NOMO-1 treated with dmso at 0.1 percent for 144 hours (cell line): ENCODE measurements around the gene SIRT7.
A peak's percentile ranks its signal among the peaks of the same experiment; 100 is the strongest.

ENCODE experiments used
- DNase-seq: peaks from one replicate; lab custom pipeline; 2025; ENCODE audit not compliant: unreplicated experiment; lab: John Stamatoyannopoulos, UW

Gene SIRT7, protein sequence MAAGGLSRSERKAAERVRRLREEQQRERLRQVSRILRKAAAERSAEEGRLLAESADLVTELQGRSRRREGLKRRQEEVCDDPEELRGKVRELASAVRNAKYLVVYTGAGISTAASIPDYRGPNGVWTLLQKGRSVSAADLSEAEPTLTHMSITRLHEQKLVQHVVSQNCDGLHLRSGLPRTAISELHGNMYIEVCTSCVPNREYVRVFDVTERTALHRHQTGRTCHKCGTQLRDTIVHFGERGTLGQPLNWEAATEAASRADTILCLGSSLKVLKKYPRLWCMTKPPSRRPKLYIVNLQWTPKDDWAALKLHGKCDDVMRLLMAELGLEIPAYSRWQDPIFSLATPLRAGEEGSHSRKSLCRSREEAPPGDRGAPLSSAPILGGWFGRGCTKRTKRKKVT

DNA sequence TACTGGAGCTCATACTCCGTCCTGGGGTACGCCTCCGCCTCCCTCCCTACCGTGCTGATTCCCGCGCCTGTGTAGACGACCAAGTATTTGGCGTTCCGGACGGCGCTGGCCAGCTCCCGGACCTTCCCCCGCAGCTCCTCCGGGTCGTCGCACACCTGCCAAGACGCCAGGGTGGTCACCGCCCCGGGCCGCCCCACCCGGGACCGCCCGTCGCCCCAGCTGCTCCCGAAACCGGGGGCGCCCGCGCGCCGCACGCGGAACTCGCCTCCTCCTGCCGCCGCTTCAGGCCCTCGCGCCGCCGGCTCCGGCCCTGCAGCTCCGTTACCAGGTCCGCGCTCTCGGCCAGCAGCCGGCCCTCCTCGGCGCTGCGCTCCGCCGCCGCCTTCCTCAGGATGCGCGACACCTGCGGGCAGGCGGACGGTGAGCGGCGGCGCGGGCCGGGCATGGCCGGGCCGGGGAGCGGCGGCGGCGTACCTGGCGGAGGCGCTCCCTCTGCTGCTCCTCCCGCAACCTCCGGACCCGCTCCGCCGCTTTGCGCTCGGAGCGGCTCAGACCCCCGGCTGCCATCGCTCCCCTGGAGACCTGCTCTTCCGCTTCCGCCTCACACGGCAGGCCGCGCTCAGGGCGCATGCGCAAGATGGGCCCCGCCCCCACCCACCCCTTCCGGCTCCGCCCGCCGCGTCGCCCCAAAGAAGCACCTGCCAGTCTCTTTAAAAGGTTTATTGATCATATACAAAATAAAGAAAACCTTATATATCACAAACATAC is at the start of gene SIRT7:
Gene SIRT7, minus strand, starts transcription at position 612 of the 768 bp plus-strand sequence. Its CDS starts 45 bp downstream, at position 567.
- DNase-seq, result peak; percentile 80

DNA sequence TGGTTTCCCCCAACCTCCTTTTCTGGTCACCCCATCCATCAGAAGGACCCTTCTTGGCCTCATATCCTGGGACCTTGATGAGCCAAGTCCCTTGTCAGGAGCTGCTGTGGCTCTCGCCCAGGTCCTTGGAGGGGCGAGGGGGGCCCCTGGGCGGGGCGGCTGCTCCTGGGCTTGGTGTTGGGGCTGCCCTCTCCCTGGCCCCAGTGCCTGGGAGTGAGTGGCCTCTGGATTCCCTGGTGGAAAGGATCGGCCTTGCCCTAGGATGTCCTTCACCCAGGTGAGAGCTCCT is 49.2 kb upstream of the SIRT7 start:
- DNase-seq, result no peak

DNA sequence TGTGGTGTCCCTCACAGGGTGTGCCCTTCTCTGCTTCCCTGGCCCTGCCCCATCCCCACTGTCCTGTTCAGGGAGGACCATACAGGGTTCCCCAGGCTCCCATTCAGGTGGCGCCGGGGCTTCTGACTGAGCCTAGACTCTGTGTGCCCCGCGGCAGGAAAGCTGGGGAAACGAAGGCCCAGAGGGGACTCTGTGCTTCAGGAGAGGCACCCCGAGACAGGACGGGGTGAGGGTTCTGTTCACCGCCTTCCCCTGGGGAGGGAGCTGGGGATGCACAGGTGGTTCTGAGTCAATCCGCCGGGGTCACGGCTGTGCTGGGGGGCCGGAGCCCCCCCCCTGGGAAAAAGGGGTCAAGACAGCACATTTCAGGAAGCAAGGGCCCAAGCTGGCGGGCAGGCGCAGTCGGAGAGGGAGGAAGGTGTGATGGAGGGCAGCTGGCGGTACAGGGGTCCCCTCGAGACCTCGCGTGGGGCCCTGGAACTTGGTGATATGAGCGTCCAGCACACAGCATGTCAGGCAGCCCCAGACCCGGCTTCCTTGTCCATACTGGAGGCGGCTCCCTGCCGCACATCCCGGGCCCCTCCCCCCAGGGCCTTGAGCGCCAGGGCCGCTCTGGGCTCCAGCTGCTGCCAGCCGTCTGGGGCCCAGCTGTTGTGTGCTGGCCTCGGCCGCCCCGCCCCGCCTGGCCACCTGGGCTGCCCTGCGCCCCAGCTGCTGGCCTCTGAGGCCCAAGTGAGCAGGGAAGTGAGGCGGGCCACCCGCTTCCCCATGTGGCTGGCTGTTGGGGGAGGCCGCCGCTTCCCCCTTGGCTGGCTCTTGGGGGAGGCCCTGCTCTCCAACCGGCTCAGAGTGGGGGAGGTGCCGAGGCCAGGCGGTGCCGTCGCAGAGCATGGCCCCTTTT is 48.6 kb upstream of the SIRT7 start:
- peak; percentile 75 for DNase-seq

DNA sequence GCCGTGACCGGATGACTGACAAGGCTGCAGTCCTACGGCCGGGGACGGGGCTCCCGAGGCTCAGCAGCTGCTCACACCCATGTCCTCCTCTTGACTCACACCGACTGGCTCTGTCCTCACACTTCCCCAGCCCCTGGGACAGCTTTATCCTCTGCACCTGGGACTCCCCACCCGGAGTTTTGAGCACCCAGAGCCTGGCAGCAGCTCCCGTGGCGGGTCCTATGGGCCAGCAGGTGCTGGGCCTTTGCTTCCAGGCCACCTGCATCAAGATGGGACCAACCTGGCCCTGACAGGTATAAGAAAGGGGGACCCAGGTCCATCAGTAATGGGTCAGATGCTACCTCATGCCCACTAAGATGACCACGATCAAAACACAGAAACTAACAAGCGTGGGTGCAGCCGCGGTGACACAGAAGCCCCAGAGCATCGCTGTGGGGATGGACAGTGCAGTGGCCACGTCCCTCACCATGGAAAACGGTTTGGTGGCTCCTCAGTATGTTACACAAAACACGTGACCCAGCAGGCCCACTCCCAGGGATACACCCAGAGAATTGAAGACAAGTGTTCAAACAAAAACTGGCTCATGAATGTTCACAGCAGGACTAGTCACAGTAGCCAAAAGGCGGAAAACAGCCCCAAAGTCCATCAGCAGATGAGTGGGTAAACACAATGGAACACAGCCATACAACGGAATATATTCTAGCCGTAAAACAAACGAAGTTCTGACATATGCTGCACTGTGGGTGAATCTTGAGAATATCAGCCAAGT is 46.3 kb upstream of the SIRT7 start:
- no peak for DNase-seq

DNA sequence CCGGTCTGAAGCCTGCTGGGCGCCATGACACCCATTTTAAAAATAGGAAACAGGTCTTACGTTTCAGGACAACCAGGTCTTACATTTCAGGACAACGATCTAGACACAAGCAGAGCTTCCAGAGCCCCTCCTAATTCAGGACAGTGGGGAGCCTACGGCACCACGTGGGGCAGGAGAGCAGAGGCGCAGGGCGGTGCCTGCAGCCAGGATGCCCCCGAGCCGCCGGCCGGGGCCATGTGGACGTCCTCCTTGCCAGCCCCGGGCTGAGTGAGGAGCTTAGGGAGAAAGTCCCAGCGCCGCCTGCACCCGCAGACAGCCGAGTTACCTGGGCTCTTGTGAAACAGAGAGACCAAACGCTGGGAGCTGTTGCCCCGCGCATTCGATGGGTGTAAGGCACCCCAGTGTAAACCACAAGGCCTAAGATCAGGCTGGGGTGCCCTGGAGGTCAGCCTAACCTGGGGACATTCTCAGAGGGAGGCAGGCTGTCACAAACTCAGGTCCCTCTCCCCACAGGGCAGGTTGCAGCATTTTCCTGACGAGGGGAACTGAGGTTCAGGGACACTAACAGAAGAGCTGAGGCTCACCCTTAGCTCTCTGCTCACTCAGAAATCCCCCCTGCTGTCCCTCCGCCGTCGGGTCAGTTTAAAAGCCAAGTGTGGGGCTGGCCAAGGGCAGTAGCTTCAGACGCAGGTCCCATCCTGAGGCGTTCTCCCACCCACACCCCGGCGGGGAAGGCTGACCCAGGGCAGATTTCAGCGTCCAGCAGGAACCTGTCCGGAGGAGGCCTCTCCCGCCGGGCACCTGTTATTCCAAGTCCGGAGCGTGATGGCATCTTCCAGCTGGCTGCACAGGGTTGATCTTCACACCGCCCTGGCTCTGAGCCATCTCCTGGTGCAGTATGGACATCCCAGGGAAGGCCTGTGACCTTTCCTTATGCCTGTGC is 44.8 kb upstream of the SIRT7 start:
- no peak for DNase-seq

DNA sequence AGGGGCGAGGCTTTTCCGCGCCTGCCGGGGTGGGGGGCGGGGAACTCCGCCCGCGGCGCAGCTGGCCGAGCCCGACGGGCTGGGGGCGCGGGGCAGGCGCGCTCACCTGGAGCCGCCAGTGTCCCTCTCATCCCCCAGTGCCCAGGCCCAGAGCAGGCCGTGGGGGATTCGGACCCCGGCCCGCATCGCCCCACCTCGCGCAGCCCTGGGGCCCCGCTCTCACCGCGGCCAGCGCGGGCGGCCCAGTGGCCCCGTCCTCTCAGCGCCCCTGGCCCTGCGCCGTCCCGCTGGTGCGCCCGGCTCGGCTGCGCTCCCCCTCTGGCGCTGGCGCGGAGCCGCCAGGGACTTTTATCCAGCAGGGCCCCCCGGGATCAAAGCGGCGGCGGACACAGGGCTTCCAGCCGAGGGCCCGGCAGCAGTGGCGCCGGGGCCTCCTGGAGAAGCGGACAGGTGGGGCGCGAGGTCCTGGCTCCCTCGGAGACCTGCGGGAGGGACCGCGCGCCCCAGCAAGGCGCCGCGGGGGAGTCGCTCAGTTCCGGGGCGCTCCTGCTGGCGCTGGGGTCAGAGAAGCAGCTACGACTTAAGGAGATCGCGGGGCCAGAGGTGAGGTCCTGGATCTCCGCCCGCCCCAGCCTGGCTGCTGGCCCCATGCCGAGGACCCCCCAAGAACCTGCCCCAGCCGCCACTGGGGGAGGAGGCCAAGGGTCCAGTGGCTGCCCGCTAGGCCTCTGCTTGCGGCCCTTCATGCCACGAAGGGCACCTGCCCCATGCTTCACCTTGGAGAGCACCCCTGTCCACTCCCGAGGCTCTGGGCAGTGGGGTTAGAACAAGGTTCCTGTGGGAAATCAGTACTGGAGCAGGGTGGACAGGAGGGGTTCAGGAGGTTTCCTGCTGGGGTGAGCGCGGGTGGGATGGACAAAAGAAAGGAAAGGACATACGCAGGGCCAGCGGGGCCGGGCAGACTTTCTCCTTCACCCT is 43.8 kb upstream of the SIRT7 start:
- DNase-seq, result no peak

DNA sequence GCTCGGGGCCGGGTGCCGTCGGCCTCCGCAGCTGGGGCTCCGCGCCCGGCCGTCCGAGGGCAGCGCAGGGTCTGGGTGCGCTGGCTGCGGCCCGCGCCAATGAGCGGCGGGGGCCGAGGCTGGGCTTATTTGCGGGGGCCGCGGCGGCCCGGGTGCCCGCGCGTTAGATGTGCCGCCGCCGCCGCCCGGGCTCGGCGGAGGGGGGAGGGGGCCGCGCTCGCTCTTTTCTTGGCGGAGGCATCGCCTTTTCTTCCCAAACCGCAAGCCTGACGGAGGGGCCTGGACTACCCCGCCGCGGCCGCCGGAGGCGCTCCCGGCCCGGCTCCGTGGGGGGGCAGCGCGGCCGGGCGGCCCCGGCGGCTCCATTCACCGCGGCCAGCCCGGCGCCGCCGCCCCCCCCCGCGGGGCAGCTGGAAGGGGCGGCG is 43.1 kb upstream of the SIRT7 start, which contains the start of gene NOTUM:
Gene NOTUM, minus strand, starts transcription at position 101 of the 425 bp plus-strand sequence. CDS start 278 bp downstream, outside the sequence.
- DNase-seq, result no peak

DNA sequence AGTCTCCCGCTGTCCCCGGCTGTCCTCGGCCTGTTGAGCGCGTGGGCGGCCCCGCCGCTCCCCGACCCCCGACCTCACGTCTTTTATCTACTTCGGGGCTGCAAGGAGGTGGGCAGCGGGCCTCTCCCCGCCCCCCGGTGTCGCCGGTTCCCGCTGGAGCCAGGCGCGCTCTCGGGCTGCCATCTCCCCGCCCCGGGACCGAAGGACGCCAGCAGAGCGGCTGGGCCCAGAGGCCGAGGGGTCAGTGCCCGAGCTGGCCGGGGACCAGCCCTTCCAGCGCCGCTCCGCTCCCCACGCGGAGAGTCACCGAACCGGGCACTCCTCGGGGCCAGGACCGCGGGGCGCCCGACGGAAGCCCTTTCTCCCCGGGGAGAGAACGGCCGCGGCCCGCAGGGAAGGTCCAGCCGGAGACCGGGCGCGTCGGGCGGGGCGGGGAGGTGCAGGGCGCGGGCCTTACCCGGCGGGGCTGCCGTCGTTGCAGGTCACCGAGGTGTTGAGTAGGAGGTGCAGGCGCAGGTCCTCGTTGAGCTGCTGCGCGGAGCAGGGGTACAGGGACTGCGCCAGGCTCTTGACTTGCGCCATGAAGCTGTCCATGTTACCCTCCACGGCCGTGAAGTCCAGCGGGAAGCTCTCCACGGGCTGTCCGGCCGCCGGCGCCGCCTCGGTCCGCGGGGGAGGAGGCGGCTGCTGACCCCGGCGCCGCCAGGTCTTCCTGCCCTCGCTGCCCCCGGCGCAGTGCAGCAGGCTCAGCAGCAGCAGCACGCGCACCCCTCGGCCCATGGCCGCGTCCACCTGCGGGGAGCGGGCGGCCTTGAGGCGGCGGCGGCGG is 42.4 kb upstream of the SIRT7 start:
- DNase-seq, result no peak

DNA sequence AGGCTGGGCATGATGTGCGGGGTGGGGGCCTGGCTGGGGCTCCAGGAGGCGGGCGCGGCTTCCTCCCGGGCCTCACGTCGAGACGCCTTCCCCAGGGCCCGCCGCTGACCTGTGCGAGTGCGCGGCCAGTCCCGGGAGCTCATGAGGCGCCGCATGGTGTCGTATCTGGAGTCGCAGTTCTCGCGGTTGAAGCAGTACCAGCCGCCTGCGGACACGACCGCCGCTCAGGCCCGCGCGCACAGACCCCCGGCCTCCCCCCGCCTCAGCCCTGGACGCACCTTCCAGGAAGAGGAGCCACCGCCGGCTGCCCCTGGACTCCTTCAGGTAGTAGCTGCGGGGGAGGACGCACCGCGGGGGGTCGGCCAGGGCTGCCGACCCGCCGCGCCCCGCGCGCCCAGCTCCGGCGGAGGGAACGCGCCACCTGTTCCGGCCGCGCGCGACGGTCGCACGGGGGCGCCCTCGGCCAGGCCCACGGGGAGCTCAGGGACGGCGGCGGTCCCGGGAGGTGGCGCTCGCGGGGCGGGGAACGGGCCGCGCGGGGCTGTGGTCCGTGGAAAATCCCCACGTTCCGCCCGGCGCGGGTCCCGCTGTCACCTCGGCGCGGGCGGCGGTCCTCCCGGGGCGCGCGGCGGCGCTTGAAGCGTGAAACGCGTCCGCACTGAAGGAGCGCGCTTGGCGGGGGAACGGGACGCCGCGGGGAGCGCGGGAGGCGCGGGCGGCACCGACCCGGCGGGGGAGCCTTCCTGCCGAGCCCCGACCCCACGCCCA is 41.6 kb upstream of the SIRT7 start:
- peak; percentile 51 for DNase-seq

DNA sequence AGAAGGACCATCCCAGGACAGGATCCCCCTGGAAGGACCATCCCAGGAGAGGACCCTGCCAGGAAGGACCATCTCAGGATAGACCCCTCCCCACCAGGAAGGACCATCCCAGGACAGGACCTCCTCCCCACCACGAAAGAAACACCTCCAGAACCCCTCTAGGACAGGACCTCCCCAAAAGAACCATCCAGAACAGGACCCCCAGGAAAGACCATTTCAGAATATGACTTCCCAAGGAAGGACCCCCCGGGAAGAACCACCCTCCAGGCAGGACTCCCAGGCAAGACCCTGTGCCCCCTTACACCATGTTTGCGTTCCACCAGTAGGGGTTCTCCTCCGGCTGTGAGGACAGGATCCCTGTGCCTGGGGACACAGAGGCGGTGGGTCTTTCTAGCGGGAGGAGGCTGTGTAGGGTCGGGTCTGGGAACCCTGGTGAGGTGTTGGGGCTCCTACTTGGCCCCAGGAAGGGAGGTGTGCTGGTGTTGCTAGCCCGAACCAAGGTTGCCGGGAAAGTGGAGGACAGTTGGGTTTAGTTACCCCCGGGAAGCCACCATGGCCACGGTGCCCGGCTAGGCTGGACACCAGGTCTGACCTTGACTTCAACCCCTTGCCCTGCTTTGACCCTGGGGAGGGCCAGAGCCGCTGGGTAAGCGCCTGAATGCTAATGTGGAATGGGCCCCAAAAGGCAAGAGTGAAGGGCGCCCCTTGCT is 40.8 kb upstream of the SIRT7 start:
- no peak for DNase-seq

DNA sequence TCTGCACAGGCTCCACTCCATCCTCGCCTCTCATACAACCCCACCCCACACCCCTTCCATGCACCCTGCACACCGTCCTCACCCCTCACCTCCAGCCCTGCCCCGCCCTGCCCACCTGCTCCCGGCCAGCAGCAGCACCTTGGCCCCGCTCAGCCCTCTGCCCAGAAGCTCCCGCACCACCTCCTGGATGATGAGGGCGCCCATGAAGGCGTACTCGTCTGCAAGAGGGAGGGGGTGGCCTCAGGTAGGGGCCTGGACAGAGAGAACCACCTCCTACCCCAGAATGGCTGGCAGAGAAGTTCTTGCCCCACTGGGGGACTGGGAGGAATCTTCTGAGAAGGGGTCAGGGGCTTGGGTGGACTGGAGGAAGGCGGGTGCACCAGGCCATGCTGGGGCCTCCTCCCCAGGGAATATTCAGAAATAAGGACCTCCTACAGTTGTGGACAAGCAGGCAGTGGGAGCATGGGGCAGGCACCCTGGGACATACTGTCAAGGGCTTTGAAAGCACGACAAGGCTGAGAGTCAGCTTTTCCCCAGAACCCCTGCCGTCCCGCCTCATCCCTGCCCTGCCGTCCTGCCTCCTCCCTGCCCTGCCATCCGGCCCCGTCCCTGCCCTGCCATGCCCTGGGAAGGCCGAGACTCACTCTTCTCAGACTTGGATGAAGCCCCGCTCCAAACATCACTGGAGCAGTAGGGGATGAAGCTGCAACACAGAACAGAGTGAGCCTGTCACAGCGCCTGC is 39.9 kb upstream of the SIRT7 start:
- no peak for DNase-seq

DNA sequence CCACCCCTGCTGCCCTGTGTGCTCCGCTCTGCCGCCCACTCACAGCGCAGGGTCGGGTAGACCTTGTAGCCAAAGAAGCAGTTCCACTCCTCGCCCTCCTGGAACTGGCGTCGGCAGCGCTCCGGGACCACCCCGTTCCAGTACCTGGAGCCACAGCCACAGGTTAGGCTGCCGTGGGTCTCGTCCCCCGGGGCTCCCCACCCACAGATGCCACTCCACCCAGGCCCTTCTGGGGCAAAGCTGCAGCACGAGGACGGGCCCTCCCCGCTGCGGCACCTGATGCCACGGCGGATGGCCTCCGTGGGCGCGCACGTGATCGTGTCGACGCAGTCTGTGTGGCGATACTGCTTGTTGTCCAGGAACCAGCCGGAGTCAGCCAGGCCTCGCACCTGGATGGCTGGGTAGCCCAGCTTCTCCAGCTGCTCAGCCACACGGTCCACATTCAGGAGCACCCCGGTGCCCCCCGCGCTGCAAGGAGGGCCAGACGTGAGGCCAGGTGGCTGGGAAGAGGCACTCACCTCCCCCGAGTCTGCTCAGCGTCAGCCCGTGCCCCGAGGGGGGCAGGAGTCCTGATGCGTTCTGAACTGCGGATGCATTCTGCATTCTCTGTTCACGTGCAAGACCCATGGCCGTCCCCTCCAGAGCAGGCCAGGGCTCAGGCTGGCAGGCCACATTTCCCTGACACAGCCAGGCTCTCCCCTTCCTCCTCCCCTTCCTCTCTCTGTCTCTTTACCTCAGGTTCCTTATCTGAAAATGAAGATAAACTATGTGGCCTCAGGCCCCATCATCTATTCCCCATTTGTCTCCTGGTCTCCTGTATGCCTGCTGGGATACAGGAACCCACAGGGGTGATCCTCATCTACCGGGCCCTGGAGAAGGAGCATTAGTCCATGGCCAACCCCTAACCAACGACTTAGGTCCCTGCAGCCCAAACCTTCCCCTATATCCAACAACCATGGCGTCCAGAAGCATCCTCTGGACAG is 38.9 kb upstream of the SIRT7 start:
- DNase-seq, result no peak

DNA sequence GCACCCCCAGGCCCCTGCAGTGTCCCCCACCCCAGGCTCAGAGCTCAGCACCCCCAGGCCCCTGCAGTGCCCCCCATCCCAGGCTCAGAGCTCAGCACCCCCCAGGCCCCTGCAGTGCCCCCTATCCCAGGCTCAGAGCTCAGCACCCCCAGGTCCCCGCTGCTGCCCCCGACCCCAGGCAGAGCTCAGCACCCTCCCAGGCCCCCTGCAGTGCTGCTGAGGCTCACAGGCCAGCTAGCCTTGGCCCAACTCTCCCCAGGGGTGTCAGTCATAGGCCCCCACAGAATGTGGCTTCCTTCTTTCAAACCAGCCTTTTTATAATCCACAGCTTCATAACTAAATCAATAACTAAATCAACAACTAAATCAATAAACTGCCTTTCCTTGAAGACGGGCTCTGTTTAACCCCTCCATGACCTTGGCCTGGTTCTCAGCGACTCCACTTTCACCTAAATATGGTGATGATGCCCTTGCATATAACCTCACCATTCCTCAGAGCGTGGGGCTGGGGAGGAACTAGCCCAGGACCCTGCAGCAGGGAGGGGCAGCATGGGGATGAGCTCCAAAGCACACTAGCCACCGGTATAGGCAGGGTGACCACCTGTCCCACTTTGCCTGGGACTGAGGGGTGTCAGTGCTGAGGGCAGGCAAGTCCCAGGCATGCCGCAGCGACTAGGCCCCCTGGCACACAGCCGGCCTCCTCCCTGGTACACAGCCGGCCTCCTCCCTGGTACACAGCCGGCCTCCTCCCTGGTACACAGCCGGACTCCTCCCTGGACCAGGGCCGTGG is 38.0 kb upstream of the SIRT7 start:
- DNase-seq, result no peak
